B cell (primary cell): ENCODE data around the gene TEX14. TPM values are rescaled to one million over a fixed set of nuclear protein-coding genes. Genes with fewer than 3 reads are reported as not detected.

Source experiments
- ATAC-seq: fragments of 200-7000 bp; cut with Tn5 transposase; one replicate; pipeline ENCODE4 v1.10.0; 2021; ENCODE audit warnings: low read depth, mild to moderate bottlenecking, moderate number of reproducible peaks, moderate library complexity
- CTCF ChIA-PET: fragments of 350-600 bp; sonication (Branson Sonifier 250); formaldehyde crosslinking; loops from one replicate; lab custom pipeline; 2021; ENCODE audit warnings: antibody characterized with exemption, inconsistent platforms; lab: Charles Lee
- POLR2A ChIA-PET: fragments of 350-600 bp; sonication (Branson Sonifier 250); formaldehyde crosslinking; loops from one replicate; lab custom pipeline; 2021; ENCODE audit warnings: antibody characterized with exemption; lab: Charles Lee
- DNase-seq: peaks from one replicate; pipeline ENCODE4 v3.0.0; 2013
- H2AFZ ChIP-seq: 2 replicates; pipeline ENCODE4 v1.6.1; 2012; ENCODE audit warnings: mild to moderate bottlenecking, low read depth, low read length; ENCODE audit not compliant: insufficient read depth, poor library complexity, severe bottlenecking
- H3K27ac ChIP-seq, 2 donors: 1 replicate in 1 of 2; 2 replicates in 1 of 2; pipeline ENCODE4 v1.5.1; 2012 to 2013; ENCODE audit warnings: low read length in 2 of 2, mild to moderate bottlenecking in 2 of 2, moderate library complexity in 1 of 2
- H3K27me3 ChIP-seq, 4 experiments: fragments of 200-600 bp in 1 of 4; sonication (generic) in 1 of 4; replicated peaks in 1 of 4; 1 replicate in 2 of 4; 2 replicates in 2 of 4; pipeline versions ENCODE4 v1.6.1 to v1.7.0; 2013 to 2016; ENCODE audit warnings: low read length in 3 of 4, mild to moderate bottlenecking in 2 of 4, mixed read lengths in 1 of 4, moderate library complexity in 1 of 4; ENCODE audit not compliant: insufficient read depth in 4 of 4, control insufficient read depth in 3 of 4; ENCODE audit errors: control extremely low read depth in 1 of 4
- H3K36me3 ChIP-seq, 2 experiments: replicated peaks in 1 of 2; 1 replicate in 1 of 2; 2 replicates in 1 of 2; pipeline versions ENCODE4 v1.6.1 to v1.7.1; 2013; ENCODE audit warnings: low read length in 1 of 2; ENCODE audit not compliant: insufficient read depth in 2 of 2, control insufficient read depth in 1 of 2; ENCODE audit errors: control extremely low read depth in 1 of 2, extremely low read depth in 1 of 2
- H3K4me1 ChIP-seq, 2 donors: fragments of 200-600 bp in 1 of 2; sonication (generic) in 1 of 2; 1 replicate in 1 of 2; 2 replicates in 1 of 2; pipeline versions ENCODE4 v1.5.1 to v1.6.1; 2013 to 2017; ENCODE audit warnings: low read length in 2 of 2; ENCODE audit not compliant: control insufficient read depth in 2 of 2, insufficient read depth in 2 of 2
- H3K4me2 ChIP-seq: replicated peaks from 2 replicates; pipeline ENCODE3; 2012; ENCODE audit warnings: mild to moderate bottlenecking, low read depth, low read length; ENCODE audit not compliant: poor library complexity, severe bottlenecking
- H3K4me3 ChIP-seq, 5 experiments: fragments of 200-600 bp in 1 of 5; sonication (generic) in 1 of 5; 1 replicate in 3 of 5; 2 replicates in 2 of 5; pipeline versions ENCODE4 v1.5.1 to v1.7.0; 2011 to 2016; ENCODE audit warnings: low read length in 4 of 5, mild to moderate bottlenecking in 4 of 5, low read depth in 2 of 5, control low read depth in 1 of 5, moderate library complexity in 1 of 5; ENCODE audit not compliant: insufficient read depth in 1 of 5; ENCODE audit errors: control extremely low read depth in 1 of 5, extremely low read depth in 1 of 5
- H3K79me2 ChIP-seq: fragments of 200-600 bp; sonication (generic); one replicate; pipeline ENCODE4 v1.6.0; 2016; ENCODE audit warnings: low read length; ENCODE audit not compliant: control insufficient read depth, insufficient read depth
- H3K9ac ChIP-seq: fragments of 200-600 bp; sonication (generic); 2 replicates; pipeline ENCODE4 v1.6.1; 2017; ENCODE audit warnings: mild to moderate bottlenecking, low read length, moderate library complexity
- H3K9me3 ChIP-seq, 3 donors: one replicate each; pipeline versions ENCODE4 v1.6.1 to v1.7.1; 2013; ENCODE audit warnings: low read length in 2 of 3; ENCODE audit not compliant: control insufficient read depth in 2 of 3, insufficient read depth in 1 of 3; ENCODE audit errors: control extremely low read depth in 1 of 3
- H4K20me1 ChIP-seq: 2 replicates; pipeline ENCODE4 v1.6.0; 2012; ENCODE audit warnings: mild to moderate bottlenecking, low read length; ENCODE audit not compliant: insufficient read depth, control insufficient read depth, poor library complexity, severe bottlenecking
- H3K27ac Mint-ChIP-seq: one replicate; pipeline ENCODE4 v1.8.0; 2021; ENCODE audit warnings: mixed read lengths
- H3K27me3 Mint-ChIP-seq: one replicate; pipeline ENCODE4 v1.8.0; 2021; ENCODE audit warnings: mixed read lengths
- H3K4me1 Mint-ChIP-seq: one replicate; pipeline ENCODE4 v1.8.0; 2021; ENCODE audit warnings: mixed read lengths
- H3K4me3 Mint-ChIP-seq: one replicate; pipeline ENCODE4 v1.8.0; 2021; ENCODE audit warnings: mixed read lengths
- H3K9me3 Mint-ChIP-seq: one replicate; pipeline ENCODE4 v1.8.0; 2022; ENCODE audit warnings: mixed read lengths; ENCODE audit not compliant: insufficient read depth
- EZH2 ChIP-seq: IDR thresholded peaks from 2 replicates; pipeline ENCODE4 v1.6.1; 2012; ENCODE audit warnings: borderline replicate concordance, low read depth, mild to moderate bottlenecking, moderate library complexity, low read length; ENCODE audit not compliant: insufficient read depth, poor library complexity, severe bottlenecking
- WGBS: methylation state at CpG from one replicate; pipeline ENCODE4 v1.1.5; 2013; ENCODE audit warnings: missing lambda C conversion rate; ENCODE audit not compliant: insufficient coverage; 5-methylcytosine and 5-hydroxymethylcytosine counted together
- intact Hi-C: fragments of 100-400 bp; cut with micrococcal nuclease; formaldehyde crosslinking; loops from one replicate; pipeline ENCODE4 v1.10.0; 2022
- polyA plus RNA-seq: library from polyadenylated mRNA; depleted of rRNA; stranded (reverse); fragments of >200 nt; gene quantifications from 2 replicates; pipeline ENCODE4 v1.2.3, GENCODE V29; 2012
- total RNA-seq, 2 donors: library from RNA; stranded (reverse); fragments of 120-200 nt in 1 of 2; gene quantifications; 1 replicate in 1 of 2; 2 replicates in 1 of 2; pipeline versions ENCODE4 v1.2.3 to v1.2.4, GENCODE V29; 2013 to 2022
- TF ChIP-seq, protein P1 (sequence below): fragments of 200-600 bp; IDR thresholded peaks from one replicate; pipeline ENCODE4 v1.8.0; 2022; ENCODE audit warnings: antibody characterized with exemption, mild to moderate bottlenecking

The TEX14 gene
- total and polyA plus RNA-seq, 2 donors (not counting 1 experiment from before 2014, with no cell fraction given), result 0.10 to 0.20 TPM

DNA sequence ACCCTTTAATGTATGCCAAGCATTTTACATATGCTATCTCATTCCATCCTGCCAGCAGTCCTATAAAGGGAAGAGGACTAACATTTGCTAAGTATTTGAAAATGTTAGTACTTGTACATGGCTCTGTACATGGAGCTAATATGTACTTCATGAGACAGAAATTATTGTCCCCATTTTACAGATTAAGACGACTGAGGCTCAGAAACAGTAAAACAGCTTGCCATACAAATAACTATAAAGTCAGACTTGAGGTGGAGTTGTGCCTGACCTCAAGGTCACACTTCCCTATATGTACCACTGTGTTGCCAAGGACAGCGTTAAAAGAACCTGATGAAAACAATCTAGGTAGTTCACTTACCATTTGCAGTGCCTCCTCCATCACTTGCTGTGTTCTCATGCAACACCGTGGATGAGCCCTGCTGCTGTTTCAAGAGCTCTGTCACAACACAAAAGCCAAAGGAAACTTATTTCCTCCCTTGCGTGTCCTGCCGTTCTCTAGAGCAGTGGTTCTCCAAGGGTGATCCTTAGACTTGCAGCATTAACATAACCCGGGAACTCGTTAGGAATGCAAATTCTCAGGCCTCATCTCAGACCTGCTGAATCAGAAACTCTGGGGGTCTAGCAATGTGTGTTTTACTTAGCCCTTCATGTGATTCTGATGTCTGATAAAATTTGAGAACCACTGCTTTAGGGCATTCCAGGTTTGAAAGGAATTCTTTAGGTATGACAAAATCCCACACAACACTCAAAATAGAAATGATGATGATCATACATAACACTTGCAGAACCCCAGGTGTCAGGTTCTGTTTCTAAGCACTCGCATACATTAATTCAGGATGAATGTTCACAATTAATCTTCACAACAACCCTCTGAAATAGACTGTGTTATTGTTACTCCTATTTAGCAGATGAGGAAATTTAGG lies 126.2 kb downstream of the TEX14 start:
- TF ChIP-seq, protein P1, sequence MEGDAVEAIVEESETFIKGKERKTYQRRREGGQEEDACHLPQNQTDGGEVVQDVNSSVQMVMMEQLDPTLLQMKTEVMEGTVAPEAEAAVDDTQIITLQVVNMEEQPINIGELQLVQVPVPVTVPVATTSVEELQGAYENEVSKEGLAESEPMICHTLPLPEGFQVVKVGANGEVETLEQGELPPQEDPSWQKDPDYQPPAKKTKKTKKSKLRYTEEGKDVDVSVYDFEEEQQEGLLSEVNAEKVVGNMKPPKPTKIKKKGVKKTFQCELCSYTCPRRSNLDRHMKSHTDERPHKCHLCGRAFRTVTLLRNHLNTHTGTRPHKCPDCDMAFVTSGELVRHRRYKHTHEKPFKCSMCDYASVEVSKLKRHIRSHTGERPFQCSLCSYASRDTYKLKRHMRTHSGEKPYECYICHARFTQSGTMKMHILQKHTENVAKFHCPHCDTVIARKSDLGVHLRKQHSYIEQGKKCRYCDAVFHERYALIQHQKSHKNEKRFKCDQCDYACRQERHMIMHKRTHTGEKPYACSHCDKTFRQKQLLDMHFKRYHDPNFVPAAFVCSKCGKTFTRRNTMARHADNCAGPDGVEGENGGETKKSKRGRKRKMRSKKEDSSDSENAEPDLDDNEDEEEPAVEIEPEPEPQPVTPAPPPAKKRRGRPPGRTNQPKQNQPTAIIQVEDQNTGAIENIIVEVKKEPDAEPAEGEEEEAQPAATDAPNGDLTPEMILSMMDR, result no peak
- no peak for TF ChIP-seq EZH2
- H3K27me3 ChIP-seq, result no peaks in the 10 kb centered on the region
- DNase-seq (no peak), ATAC-seq (no peak)
- no peak overlapping the region for H3K27ac ChIP-seq
- no peaks in the 10 kb centered on the region for H3K79me2 ChIP-seq
- ChIA-PET CTCF (interaction anchor here (1.3 kb wide), 1 partner anchor 13 kb away, joined by 10 read pairs; no protein-coding TSS in a partner anchor), POLR2A (no interaction called here)
- 89% methylated on average over 6 of the region's 8 CpGs for WGBS
- H3K4me1 ChIP-seq, result no peaks in the 10 kb centered on the region
- H3K4me1 Mint-ChIP-seq, result no peaks in the 10 kb centered on the region
- H3K9me3 Mint-ChIP-seq, result no peaks in the 10 kb centered on the region
- no peak overlapping the region for H2AFZ ChIP-seq
- H3K27me3 Mint-ChIP-seq, result no peaks in the 10 kb centered on the region
- H4K20me1 ChIP-seq, result no peaks in the 10 kb centered on the region
- H3K4me3 Mint-ChIP-seq, result no peak overlapping the region
- H3K9me3 ChIP-seq, result no peaks in the 10 kb centered on the region
- intact Hi-C loops, result no loop called here
- H3K36me3 ChIP-seq, result no peaks in the 10 kb centered on the region
- H3K4me3 ChIP-seq, result no peak overlapping the region
- no peak overlapping the region for H3K27ac Mint-ChIP-seq
- H3K4me2 ChIP-seq, result no peak overlapping the region
- no peak overlapping the region for H3K9ac ChIP-seq

DNA sequence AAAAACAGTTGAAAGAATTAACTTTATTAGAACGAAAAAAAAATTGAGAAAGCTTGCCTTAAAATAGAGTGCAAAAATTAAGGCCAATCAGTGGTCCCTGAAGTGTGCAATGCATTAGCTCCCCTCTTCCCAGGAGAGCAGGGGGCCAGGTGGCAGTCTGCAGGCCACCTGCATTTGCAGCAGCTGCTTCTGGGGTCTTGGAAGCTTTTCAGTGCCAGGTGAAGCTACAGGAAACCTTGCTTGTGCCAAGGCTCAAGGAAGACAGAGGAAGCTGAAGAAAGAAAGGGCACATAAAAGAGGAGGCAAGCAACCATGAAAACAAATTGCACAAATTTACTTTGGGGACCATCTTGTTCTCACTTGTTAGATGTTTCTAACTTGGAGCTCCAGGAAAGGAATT lies 126.9 kb downstream of the TEX14 start:
- CTCF ChIA-PET, result interaction anchor here (0.5 to 1.3 kb wide), 2 partner anchors 10 to 13 kb away, joined by 3 to 10 read pairs; no protein-coding TSS in a partner anchor
- Mint-ChIP-seq H3K4me1 (no peaks in the 10 kb centered on the region), H3K4me3 (no peak overlapping the region), H3K27me3 (no peaks in the 10 kb centered on the region), H3K9me3 (no peaks in the 10 kb centered on the region), H3K27ac (no peak overlapping the region)
- H3K4me3 ChIP-seq, result no peak overlapping the region
- H3K36me3 ChIP-seq, result no peaks in the 10 kb centered on the region
- DNase-seq, result no peak
- POLR2A ChIA-PET, result no interaction called here
- TF ChIP-seq, protein P1, result no peak
- no peak for TF ChIP-seq EZH2
- intact Hi-C loops, result no loop called here
- no peak overlapping the region for H3K4me2 ChIP-seq
- no peak overlapping the region for H3K9ac ChIP-seq
- H3K9me3 ChIP-seq, result no peaks in the 10 kb centered on the region
- WGBS, result 0% methylated on average over 1 of the region's 1 CpG
- no peaks in the 10 kb centered on the region for H3K27me3 ChIP-seq
- H4K20me1 ChIP-seq, result no peaks in the 10 kb centered on the region
- no peaks in the 10 kb centered on the region for H3K79me2 ChIP-seq
- no peak overlapping the region for H2AFZ ChIP-seq
- no peaks in the 10 kb centered on the region for H3K4me1 ChIP-seq
- ATAC-seq, result no peak
- no peak overlapping the region for H3K27ac ChIP-seq
